ENCODE measurements around the gene ATP5F1C. TPM values are rescaled to one million over a fixed set of nuclear protein-coding genes. Genes with fewer than 3 reads are reported as not detected.

The ATP5F1C gene
- total RNA-seq, 1 experiment from 2014 or later, result 280 TPM

- Mint-ChIP-seq H3K36me3 (ENCODE audit: insufficient read depth in 1 of 3, low read depth in 3 of 3) (peaks cover 38 to 86% (median 80%) of the 10 kb centered on the region in 3 experiments; a peak in 6 of 7 replicates), H3K4me1 (no peaks in the 10 kb centered on the region), H3K27me3 (ENCODE audit: low read depth) (no peaks in the 10 kb centered on the region), H3K27ac (no peak overlapping the region), H3K4me3 (no peak overlapping the region), H3K9me3 (no peaks in the 10 kb centered on the region)
- H3K79me1 ChIP-seq (ENCODE audit: insufficient read depth, low read depth, low read length, poor library complexity, severe bottlenecking), result no peaks in the 10 kb centered on the region
- H2BK20ac ChIP-seq (ENCODE audit: low read depth, low read length, poor library complexity, severe bottlenecking), result no peak overlapping the region
- no peak overlapping the region for H3T11ph ChIP-seq (ENCODE audit: low read length)
- H3K18ac ChIP-seq (ENCODE audit: insufficient read length, low read depth, low read length), result no peak overlapping the region
- no peak overlapping the region for H4K5ac ChIP-seq (ENCODE audit: insufficient read length, low read depth, low read length)
- TF ChIP-seq CTCF (conservative IDR thresholded peaks at IDR 0.05), result no peak
- H3K9me3 ChIP-seq (ENCODE audit: control insufficient read depth, low read depth, low read length), result no peaks in the 10 kb centered on the region
- H3K27ac ChIP-seq (ENCODE audit: insufficient read length, low read depth, low read length), result no peak overlapping the region
- H3K56ac ChIP-seq (ENCODE audit: insufficient read length, low read depth, low read length), result no peak overlapping the region
- no peak overlapping the region for H3K14ac ChIP-seq (ENCODE audit: insufficient read depth, low read length)
- H3K23me2 ChIP-seq (ENCODE audit: insufficient read length, low read depth, low read length, poor library complexity, severe bottlenecking), result no peaks in the 10 kb centered on the region
- no peak overlapping the region for H2BK12ac ChIP-seq (ENCODE audit: insufficient read length, low read depth, low read length)
- no peak overlapping the region for H3K9ac ChIP-seq (ENCODE audit: extremely low read depth, insufficient read length, low read length)
- no peak overlapping the region for H2BK15ac ChIP-seq (ENCODE audit: low read depth, low read length)
- H3K4ac ChIP-seq (ENCODE audit: low read depth, low read length), result no peak overlapping the region
- no peak overlapping the region for H3K4me2 ChIP-seq (ENCODE audit: insufficient read depth, insufficient read length, low read length)
- H4K8ac ChIP-seq (replicated peaks; ENCODE audit: insufficient read length, low read depth, low read length), result no peak overlapping the region
- H4K91ac ChIP-seq (ENCODE audit: insufficient read length, low read depth, low read length), result no peak overlapping the region
- no peak for DNase-seq
- no CpG with 5 or more reads among the region's 4 CpGs for WGBS (ENCODE audit: extremely low coverage, insufficient read length, low lambda C conversion rate)
- no peaks in the 10 kb centered on the region for H4K20me1 ChIP-seq (ENCODE audit: control insufficient read depth, insufficient read depth, insufficient read length)
- H2BK120ac ChIP-seq (ENCODE audit: low read depth, low read length, poor library complexity, severe bottlenecking), result no peak overlapping the region
- H3K79me2 ChIP-seq (ENCODE audit: insufficient read depth, low read length), result no peaks in the 10 kb centered on the region
- H3K27me3 ChIP-seq (ENCODE audit: insufficient read depth, low read length), result no peaks in the 10 kb centered on the region
- H2BK5ac ChIP-seq (ENCODE audit: insufficient read length, low read length), result no peak overlapping the region
- no peak overlapping the region for H3K23ac ChIP-seq (ENCODE audit: insufficient read length, low read depth, low read length)
- no peak overlapping the region for H2AK5ac ChIP-seq (ENCODE audit: insufficient read length, low read length)
- H3K4me1 ChIP-seq (ENCODE audit: insufficient read depth, low read length), result no peaks in the 10 kb centered on the region
- no peak overlapping the region for H2AFZ ChIP-seq (ENCODE audit: low read length)
Measured at GRCh38 chr10:7802606-7803005, 14.6 kb downstream of the ATP5F1C start.

All from H9 (cell line).